ENCODE results near the gene SLAMF1. TPM values are rescaled to one million over a fixed set of nuclear protein-coding genes. Genes with fewer than 3 reads are reported as not detected.
"Not testable (repeated sequence)": the region's sequence is repeated elsewhere in the genome, so short reads cannot be mapped to it uniquely, and the experiment has no call there.

The SLAMF1 gene
- total RNA-seq, 4 donors from 2014 or later, result 0.33 to 2.5 (median 0.76) TPM

DNA sequence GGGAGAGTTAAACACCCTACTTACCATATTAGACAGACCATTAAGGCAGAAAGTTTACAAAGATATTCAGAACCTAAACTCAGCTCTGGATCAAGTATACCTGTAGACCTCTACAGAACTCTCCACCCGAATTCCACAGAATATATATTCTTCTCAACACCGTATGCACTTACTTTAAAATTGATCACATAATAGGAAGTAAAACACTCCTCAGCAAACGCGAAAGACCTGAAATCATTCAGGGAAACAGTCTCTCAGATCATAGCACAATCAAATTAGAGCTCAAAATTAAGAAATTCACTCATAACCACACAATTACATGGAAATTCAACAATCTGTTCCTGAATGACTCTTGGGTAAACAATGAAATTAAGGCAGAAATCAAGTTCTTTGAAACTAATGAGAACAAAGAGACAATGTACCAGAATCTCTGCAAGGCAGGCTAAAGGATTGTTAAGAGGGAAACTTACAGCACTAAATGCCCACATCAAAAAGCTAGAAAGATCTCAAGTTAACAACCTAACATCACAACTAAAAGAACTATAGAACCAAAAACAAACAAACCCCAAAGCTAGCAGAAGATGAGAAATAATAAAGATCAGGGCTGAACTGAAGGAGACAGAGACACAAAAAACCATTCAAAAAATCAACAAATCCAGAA is 86.7 kb downstream of the SLAMF1 start:
- Histone ChIP-seq H3K4me1 (no peaks in the 10 kb centered on the region), H3K27me3 (no peaks in the 10 kb centered on the region), H3K36me3 (no peaks in the 10 kb centered on the region), H3K4me3 (replicated peaks in 1 of 3) (no peak overlapping the region), H3K27ac (no peak overlapping the region), H3K9me3 (no peaks in the 10 kb centered on the region)
- WGBS, 2 donors, result 76 to 82% methylated on average over 4 of the region's 4 CpGs
- DNase-seq, result no peak
- intact Hi-C loops (cut with DNase I), result no loop called here
- TF ChIP-seq POLR2A (IDR thresholded peaks at IDR 0.05), result no peak
- TF ChIP-seq, protein P1, sequence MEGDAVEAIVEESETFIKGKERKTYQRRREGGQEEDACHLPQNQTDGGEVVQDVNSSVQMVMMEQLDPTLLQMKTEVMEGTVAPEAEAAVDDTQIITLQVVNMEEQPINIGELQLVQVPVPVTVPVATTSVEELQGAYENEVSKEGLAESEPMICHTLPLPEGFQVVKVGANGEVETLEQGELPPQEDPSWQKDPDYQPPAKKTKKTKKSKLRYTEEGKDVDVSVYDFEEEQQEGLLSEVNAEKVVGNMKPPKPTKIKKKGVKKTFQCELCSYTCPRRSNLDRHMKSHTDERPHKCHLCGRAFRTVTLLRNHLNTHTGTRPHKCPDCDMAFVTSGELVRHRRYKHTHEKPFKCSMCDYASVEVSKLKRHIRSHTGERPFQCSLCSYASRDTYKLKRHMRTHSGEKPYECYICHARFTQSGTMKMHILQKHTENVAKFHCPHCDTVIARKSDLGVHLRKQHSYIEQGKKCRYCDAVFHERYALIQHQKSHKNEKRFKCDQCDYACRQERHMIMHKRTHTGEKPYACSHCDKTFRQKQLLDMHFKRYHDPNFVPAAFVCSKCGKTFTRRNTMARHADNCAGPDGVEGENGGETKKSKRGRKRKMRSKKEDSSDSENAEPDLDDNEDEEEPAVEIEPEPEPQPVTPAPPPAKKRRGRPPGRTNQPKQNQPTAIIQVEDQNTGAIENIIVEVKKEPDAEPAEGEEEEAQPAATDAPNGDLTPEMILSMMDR (IDR thresholded peaks at IDR 0.05), result no peak

DNA sequence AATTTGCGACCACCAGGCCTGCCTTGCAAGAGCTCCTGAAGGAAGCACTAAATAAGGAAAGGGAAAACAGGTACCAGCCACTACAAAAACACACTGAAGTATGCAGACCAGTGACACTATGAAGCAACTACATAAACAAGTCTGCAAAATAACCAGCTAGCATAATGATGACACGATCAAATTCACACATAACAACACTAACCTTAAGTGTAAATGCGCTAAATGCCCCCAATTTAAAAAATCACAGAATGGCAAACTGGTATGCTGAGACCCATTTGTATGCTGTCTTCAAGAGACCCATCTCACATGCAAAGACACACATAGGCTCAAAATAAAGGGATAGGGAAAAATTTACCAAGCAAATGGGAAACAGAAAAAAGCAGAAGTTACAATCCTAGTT is 87.4 kb downstream of the SLAMF1 start:
- H3K4me1 ChIP-seq; H3K36me3 ChIP-seq; H3K27ac ChIP-seq; H3K4me3 ChIP-seq (replicated peaks in 1 of 3); H3K9me3 ChIP-seq; intact Hi-C loops (cut with DNase I); DNase-seq; H3K27me3 ChIP-seq: not testable (repeated sequence)
- 81 to 84% methylated on average over 3 of the region's 3 CpGs for WGBS, 2 donors

DNA sequence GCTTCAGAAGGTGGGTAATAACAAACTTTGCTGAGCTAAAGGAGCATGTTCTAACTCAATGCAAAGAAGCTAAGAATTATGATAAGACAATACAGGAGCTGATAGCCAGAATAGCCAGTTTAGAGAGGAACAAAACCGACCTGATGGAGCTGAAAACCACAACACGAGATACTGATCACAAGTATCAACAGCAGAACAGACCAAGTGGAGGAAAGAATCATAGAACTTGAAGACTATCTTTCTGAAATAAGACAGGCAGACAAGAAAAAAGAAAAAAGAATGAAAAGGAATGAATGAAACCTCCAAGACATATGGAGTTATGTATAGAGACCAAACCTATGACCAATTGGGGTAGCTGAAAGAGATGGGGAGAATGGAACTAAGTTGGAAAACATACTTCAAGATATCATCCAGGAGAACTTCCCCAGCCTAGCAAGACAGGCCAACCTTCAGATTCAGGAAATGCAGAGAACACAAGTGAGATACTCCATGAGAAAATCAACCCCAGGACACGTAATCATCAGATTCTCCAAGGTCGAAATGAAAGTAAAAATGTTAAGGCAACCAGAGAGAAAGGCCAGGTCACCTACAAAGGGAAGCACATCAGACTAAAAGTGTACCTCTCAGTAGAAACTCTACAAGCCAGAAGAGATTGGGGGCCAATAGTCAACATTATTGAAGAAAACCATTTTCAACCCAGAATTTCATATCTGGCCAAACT is 88.0 kb downstream of the SLAMF1 start:
- no peak overlapping the region for H3K27ac ChIP-seq
- no peak for TF ChIP-seq POLR2A (IDR thresholded peaks at IDR 0.05)
- TF ChIP-seq, protein P1 (IDR thresholded peaks at IDR 0.05), result no peak
- H3K27me3 ChIP-seq, result no peaks in the 10 kb centered on the region
- WGBS, 2 donors, result 84 to 87% methylated on average over 4 of the region's 4 CpGs
- H3K4me3 ChIP-seq (replicated peaks in 1 of 3), result no peak overlapping the region
- H3K9me3 ChIP-seq, result no peaks in the 10 kb centered on the region
- intact Hi-C loops (cut with DNase I), result no loop called here
- DNase-seq, result no peak
- H3K36me3 ChIP-seq, result no peaks in the 10 kb centered on the region
- no peaks in the 10 kb centered on the region for H3K4me1 ChIP-seq

Other genes starting within 250 kb of the SLAMF1 start
- 10 to 100 TPM in 1 of 4 donors, 1 to 10 TPM in 3; 5.8 to 28.5 (median 7.8) TPM for gene VANGL2, start 246.5 kb downstream of the SLAMF1 start, total RNA-seq
- gene SLAMF6, start 123.8 kb downstream of the SLAMF1 start, total RNA-seq, result 1 to 10 TPM; 1.3 to 3.6 (median 1.7) TPM
- 1 to 10 TPM; 1.8 to 5.8 (median 2.4) TPM for gene CD84, start 67.5 kb downstream of the SLAMF1 start, total RNA-seq
- gene CD48, start 64.8 kb upstream of the SLAMF1 start, total RNA-seq, result 10 to 100 TPM in 1 of 4 donors, 1 to 10 TPM in 3; 3.5 to 13.6 (median 4.8) TPM
- under 1 TPM; 0.22 to 0.93 (median 0.37) TPM for gene SLAMF7, start 92.2 kb upstream of the SLAMF1 start, total RNA-seq
- gene LY9, start 149.1 kb upstream of the SLAMF1 start, total RNA-seq, result 1 to 10 TPM in 1 of 4 donors, under 1 TPM in 3; 0.33 to 2.1 (median 0.63) TPM
- under 1 TPM in 1 of 4 donors, not detected in 3; 0.27 TPM for gene CD244, start 215.8 kb upstream of the SLAMF1 start, total RNA-seq
- not detected for gene ITLN1, start 238.1 kb upstream of the SLAMF1 start, total RNA-seq

Data from thyroid gland (tissue), 4 donors.